Hypothalamus (tissue), 51 donors: ENCODE data around the gene CARF.
"Not testable (repeated sequence)": the region's sequence is repeated elsewhere in the genome, so short reads cannot be mapped to it uniquely, and the experiment has no call there.

Experiments used
- DNase-seq, 51 donors: peaks; one replicate each; lab custom pipeline; 2025; lab: John Stamatoyannopoulos, UW

The CARF gene, protein sequence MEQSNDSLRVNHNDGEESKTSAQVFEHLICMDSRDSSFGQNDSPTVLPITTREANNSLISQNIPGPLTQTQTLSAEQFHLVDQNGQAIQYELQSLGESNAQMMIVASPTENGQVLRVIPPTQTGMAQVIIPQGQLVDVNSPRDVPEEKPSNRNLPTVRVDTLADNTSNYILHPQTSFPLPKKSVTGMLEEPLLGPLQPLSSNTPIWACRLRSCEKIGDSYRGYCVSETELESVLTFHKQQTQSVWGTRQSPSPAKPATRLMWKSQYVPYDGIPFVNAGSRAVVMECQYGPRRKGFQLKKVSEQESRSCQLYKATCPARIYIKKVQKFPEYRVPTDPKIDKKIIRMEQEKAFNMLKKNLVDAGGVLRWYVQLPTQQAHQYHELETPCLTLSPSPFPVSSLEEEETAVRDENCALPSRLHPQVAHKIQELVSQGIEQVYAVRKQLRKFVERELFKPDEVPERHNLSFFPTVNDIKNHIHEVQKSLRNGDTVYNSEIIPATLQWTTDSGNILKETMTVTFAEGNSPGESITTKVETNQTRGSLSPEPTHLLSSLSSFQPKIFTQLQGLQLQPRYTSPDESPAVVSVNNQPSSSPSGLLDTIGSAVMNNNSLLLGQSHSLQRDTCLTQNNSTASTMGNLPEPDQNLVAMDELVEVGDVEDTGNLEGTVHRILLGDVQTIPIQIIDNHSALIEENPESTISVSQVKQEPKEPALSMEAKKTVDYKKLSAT

DNA sequence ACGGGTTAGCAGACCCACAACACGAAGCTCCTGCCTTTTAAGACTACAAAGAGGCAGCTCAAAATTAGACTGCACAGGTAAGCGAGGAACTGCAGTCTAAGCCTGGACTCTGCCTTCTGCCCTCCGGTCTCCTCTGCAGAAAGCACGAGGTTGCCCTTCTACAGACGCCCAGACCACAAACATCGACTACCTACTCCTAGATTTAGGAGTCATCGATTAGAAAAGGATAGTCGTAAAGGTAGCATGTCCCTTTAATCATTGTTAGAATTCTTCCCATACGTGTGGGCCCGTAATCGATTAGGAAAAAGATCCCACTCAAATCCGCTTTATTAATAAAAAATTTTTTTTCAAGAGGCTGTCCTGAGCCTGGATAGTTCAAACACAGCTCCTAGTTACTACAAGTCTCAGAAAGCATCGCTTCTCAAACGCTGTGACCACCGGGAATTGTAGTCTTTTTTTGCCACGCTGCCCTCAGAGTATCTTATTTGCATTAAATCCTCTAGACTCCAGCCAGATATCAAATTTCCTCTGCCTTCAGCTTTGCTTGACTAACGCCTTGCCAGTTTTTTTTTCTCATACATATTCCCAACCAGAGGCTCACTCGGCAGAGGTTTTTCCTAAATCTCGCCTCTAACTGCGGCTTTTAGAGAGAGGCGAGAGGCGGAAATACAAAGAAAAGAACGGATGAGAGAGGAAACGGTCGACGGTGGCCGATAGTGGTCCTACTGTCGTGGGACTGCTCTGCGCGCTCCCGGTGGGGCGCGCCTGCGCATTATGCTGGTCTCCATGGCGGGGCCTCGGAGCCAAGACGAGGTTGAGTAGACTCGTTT, at the start of gene CARF, which contains the start of gene WDR12:
TSS of gene CARF (plus strand) at position 764 of the 830 bp plus-strand sequence. CDS start 29,628 bp downstream, outside the sequence.
TSS of gene WDR12 (minus strand) at position 162 of the 830 bp plus-strand sequence. CDS start 197 bp downstream, outside the sequence.
- peak; percentile 47 to 99 (median 84) for DNase-seq

- DNase-seq = peak in 45 of 51 donors; percentile 2 to 81 (median 42)
These were observed 41.4 kb upstream of the CARF start for GRCh38 chr2:202870431-202871299.

DNA sequence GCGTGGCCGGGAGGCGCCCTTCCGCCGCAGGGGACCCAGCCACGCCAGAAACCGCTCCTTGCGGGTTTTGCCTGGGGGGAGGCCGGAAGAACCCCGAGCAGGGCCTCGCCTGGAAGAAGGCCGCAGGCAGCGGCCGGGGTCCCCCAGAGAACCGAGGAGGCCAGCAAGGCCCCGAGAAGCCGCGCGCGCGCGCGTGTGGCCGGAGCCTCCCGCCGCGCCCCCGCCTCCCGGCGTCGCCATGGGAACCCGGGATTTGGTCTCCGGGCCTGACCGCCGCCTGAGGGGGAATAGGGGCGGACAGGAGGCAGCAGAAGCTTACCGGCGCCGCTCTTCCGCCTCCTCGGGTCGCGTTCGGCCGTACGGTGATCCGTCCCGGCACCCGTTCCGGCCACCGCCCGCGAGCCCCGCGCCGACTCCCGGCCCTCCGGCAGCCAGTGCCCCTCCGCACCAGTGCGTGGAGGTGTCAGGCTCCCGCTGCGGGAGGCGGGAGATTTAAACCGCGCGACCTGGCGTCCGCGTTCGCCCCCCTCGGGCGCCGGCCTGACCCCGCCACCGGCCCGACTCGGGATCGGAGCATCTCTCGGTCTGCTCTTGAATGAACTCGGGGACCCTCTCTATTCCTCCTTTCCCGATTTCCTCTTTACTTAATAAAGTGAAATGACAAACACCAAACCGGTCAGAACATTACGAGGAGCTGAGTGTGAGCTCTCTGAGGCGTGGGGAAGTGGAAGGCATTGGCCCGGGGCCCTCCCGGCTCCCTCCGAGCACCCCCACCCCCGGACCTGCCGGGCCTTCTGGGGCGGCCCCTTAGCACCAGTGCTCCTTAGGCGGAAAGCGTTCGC, 40.6 kb upstream of the CARF start, which contains the start of gene ICA1L:
TSS of gene ICA1L (minus strand) at position 467 of the 842 bp plus-strand sequence. CDS start 42,757 bp downstream, outside the sequence.
- peak in 50 of 51 donors; percentile 10 to 83 (median 55) for DNase-seq

GRCh38 chr2:202877699-202878098, 34.4 kb upstream of the CARF start:
- DNase-seq = no peak

- DNase-seq = no peak
These were observed 30.5 kb upstream of the CARF start for GRCh38 chr2:202881570-202881969.

DNA sequence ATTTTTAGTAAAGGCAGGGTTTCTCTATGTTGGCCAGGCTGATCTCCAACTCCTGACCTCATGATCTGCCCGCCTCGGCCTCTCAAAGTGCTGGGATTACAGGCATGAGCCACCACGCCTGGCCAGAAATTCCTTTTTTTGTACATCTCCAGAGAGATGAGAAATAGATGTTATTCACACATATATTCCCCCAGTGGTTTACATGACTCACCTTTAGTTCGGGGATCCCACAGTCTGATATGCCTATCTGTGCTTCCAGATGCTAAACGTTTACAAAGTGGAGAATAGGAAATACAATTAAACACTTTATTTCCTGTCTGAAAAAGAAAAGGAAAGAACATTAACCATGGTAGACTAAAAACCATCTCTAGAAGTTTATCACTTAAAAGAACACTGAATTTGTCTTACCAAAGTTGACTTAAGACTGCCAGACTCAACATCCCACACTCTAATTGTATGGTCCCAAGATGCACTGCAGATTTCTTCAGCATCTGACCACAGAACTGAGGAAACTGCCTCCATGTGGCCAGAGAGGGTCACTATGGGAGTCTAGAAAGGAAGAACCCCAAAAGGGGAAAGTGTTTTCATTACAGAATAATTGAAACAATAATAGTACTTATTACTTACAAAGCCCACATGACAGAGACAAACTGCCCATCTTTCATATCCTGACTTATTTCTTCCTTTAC, 27.9 kb upstream of the CARF start:
- no peak for DNase-seq

DNA sequence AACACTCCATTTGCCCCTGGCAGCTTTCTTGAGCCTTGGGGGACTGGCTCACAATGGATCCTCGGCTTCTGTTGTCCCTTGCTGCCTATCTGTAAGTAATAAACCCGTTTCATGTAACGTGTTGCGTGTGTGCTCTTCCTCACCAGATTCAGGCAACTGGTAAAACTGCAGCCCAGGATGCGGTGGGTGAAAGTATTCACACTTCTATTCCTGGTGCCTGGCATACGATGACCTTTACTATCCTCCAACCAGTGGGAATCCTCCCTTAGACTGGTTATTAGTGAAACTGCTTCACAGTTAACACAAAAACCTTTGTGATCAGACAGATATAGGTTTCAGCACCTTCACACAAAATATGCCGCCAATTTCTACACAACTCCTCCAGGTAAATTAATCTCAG, 26.9 kb upstream of the CARF start:
- DNase-seq = no peak

- DNase-seq = not testable (repeated sequence)
These were observed 6.6 kb upstream of the CARF start for GRCh38 chr2:202905507-202905906.

DNA sequence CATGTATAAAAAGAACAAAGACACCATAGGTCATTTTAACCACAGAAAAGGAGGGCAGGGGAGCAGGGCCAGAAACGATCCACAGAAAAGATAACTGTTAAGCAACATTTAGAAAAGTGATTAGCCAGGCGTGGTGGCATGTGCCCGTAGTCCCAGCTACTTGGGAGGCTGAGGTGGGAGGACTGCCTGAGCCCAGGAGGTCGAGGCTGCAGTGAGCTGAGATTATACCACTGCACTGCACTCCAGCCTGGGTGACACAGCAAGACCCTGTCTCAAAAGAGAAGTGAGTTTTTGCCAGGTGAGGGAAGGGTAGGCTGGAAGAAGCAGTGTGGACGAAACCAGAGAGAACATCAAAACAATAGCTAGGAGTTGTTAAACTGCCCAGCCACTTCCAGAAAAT, 3.9 kb upstream of the CARF start:
- no peak for DNase-seq

GRCh38 chr2:202909394-202910192, 2.5 kb upstream of the CARF start:
- DNase-seq = no peak

DNA sequence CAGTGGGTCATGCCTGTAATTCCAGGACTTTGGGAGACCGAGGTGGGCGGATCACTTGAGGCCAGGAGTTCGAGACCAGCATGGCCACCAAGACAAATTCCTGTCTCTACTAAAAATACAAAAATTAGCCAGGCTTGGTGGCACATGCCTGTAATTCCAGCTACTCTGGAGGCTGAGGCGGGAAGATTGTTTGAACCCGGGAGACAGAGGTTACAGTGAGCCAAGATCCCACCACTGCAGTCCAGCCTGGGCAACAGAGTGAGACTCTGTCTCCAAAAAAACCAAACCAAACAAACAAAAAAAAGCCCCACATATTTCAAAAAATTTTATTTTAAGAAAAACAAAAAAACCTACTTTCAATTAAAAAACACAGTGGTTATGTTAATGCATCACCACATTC, 1.8 kb upstream of the CARF start:
- not testable (repeated sequence) for DNase-seq

- no peak for DNase-seq
These were observed 1.4 kb upstream of the CARF start for GRCh38 chr2:202910698-202911097.

DNA sequence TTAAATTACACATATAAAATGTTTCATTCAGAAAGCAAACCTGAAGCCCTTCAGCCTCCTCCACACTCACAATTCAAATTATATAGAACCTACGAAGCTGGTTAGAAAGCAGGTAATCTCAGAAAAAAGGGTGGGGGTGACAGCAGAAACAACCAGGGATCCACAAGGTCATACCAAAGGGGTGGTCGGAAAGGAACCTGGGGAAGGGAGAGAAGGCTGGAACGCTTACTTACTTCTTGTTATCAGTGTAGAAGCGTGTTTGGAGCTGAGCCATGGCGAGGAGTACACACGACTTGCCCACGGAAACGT, 918 bp upstream of the CARF start:
- no peak for DNase-seq

- DNase-seq = peak in 2 of 51 donors; percentile 7 to 35
These were observed 497 bp downstream of the CARF start for GRCh38 chr2:202912342-202913201.

DNA sequence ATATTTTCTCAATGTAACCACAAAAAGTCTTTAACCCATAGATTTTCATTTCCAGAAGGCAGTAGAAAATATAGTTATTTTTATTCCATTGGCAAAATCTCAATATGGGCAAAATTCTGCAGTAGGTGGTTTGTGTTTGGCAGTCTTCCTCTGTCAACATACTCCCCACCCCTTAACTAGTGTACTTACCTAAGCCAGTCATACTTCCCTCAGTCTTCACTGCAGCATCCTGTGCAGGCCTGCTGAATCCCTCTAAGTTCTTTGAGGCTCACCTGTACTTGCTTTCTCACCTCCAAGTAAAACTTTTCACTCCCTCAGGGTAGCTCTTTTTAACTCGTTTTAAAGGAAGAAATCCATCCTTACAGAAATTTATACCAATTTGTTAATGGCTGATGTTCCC, 6.8 kb downstream of the CARF start:
- no peak for DNase-seq

GRCh38 chr2:202932425-202933138, 20.5 kb downstream of the CARF start:
- no peak for DNase-seq
